Measurements from ENCODE around the gene PLSCR2.
"Not testable (repeated sequence)": the region's sequence is repeated elsewhere in the genome, so short reads cannot be mapped to it uniquely, and the experiment has no call there.

PLSCR2 gene

DNA sequence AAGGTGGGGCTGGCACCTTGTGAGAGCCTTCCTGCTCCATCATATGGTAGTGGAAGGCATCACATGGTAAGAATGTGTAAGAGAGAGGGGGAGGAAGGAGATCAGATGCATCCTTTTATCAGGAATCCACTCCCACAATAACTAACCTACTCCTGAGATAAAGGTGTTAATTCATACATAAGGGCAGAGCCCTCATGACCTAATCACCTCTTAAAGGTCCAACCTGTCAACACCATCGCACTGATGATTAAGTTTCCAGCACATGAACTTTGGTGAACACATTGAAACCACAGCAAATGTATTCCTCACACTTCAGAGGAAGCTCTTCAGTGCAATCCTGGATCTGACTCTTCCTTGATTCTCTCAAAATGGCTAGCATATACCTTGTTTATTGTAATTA, 55.4 kb downstream of the PLSCR2 start:
- DNase-seq, result no peak

DNA sequence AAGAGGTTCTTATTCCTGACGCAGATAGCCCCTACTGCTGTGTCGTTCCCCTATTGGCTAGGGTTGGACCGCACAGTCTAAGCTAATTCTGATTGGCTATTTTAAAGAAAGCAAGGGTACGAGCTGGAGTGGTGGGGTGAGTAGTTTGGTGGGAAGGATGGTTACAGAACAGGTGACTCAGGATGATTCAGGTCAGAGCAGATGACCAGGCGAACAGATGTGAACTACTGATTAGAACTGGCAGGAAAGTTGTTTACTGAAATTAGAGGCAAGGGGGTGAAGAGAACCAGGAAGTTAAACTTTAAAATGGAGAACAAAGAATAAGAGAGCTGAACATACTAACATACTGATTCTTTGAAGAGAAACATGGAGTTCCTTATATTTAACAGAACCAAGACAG, 56.6 kb downstream of the PLSCR2 start:
- DNase-seq, result not testable (repeated sequence)

GRCh38 chr3:146407956-146408355, 61.4 kb downstream of the PLSCR2 start:
- DNase-seq, result no peak

- no peak for DNase-seq
These were observed 64.9 kb downstream of the PLSCR2 start for GRCh38 chr3:146404436-146404835.

DNA sequence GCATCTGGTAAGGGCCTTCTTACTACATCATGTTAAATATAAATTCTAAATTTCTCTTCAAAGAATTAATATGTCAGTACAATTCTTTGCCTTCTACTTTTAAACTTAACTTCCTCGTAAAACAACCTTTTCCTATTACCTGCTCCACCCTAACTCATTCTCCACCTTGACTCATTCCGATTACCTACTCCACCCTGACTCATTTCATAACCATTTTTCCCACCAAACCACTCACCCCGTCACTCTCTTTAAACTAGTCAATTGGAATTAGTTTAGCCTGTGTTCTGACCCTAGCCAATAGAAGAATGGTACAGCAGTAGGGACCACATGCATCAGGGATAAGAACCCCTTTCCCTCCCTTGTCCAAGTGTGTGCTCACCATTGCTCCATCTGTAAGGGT, 65.6 kb downstream of the PLSCR2 start:
- DNase-seq, result no peak

DNA sequence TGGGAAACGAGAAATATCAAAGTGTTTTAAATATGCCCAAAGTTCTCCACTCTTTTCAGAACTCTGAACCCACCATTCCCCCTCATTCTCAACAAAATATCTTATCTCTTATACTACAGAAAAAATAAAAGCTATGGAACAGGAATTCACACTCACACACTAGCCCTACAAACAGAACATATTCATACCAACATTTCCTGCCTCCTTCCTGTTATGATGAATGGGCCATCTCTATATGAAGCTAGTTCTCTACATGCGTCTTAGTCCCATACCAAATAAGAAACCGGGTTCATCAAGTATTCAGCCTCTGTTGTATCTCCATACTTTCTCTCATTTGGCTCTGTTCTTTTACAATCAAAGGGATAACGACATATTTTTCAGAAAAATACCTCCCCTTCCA, 72.6 kb downstream of the PLSCR2 start:
- no peak for DNase-seq

- no peak for DNase-seq
These were observed 74.2 kb downstream of the PLSCR2 start for GRCh38 chr3:146395164-146395563.

GRCh38 chr3:146390957-146391356, 78.4 kb downstream of the PLSCR2 start:
- DNase-seq, result no peak

DNA sequence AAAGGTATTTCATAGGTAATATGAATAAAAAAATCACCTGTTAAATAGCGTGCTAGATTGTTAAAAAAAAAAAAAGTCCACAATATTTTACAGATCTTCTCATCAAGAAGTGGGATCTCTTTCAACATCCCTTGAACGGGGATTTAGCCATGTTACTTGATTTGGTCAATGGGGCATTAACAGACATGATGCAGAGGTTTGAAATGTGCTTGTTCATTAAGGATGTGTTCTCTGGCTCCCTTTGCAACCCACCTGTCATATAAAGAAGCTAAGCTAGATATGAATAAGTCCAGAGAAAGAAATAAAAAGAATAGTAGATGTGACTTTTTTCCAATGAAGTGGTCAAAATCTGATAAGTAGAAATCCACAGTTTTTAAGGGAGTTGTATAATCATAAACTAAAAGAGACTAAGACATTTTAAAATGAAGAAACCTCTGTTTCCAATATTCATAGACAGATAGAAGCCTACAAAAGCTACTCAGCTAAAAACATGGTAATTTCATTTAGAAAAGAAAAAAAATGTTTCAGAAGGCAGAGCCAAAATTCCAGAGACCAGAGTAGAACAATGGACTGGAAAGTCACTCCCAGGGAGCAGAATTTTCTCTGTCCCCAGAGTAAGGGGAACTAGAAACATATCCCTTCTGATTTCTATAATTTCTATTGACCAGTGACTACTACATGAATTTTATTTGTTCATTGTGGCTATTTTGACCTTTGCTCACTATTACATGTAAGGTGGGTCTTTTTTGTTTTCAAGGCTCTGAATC, 79.2 kb downstream of the PLSCR2 start:
- no peak for DNase-seq

- DNase-seq, result no peak
These were observed 81.8 kb downstream of the PLSCR2 start for GRCh38 chr3:146387566-146387965.

GRCh38 chr3:146386936-146387335, 82.4 kb downstream of the PLSCR2 start:
- no peak for DNase-seq

DNA sequence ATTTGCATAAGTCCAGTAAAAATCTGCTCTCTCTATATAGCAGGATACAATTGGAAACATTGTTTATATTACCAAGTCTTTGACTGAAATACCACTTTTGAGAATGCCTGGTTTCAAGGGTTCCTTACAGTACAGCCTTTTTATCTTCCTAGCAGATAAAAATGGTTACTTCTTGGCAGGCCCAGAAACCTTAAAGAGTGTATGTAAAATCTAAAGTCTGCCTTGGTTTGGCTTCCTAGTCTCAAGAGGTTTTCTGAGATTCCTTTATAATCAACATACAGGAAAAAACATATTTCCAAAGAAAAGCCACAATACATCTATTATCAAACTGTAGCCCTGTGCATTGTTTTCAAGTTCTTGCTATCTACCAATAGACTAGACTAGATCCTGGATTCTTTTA, 84.6 kb downstream of the PLSCR2 start:
- no peak for DNase-seq
